GM12878 (cell line): ENCODE data around the gene LRSAM1. TPM values are rescaled to one million over a fixed set of nuclear protein-coding genes. Genes with fewer than 3 reads are reported as not detected.
A peak's percentile ranks its signal among the peaks of the same experiment; 100 is the strongest.

Experiments used
- ATAC-seq: fragments of 200-7000 bp; cut with Tn5 transposase; 3 replicates; pipeline ENCODE4 v1.9.1; 2020; ENCODE audit warnings: mild to moderate bottlenecking, moderate library complexity
- BruUV-seq: library from RNA; stranded (reverse); fragments of 400-500 nt; replicated peaks from 2 replicates; lab custom pipeline; 2021; lab: Mats Ljungman, UMichigan
- CTCF ChIA-PET: fragments of 300-600 bp; sonication (Branson Sonifier 250); formaldehyde crosslinking; extraction: SDS; loops from one replicate; lab custom pipeline; 2021; ENCODE audit warnings: inconsistent platforms; lab: Yijun Ruan, JAX
- POLR2A ChIA-PET: fragments of 350-600 bp; formaldehyde crosslinking; extraction: SDS; loops from one replicate; lab custom pipeline; 2021; ENCODE audit warnings: inconsistent platforms; lab: Charles Lee
- RAD21 ChIA-PET: fragments of 300-600 bp; sonication (Branson Sonifier 250); formaldehyde crosslinking; loops from one replicate; lab custom pipeline; 2023; ENCODE audit warnings: antibody characterized with exemption; ENCODE audit not compliant: unreplicated experiment; lab: Charles Lee
- SMC1A ChIA-PET: fragments of 300-600 bp; sonication (Branson Sonifier 250); formaldehyde crosslinking; loops from one replicate; lab custom pipeline; 2023; ENCODE audit not compliant: unreplicated experiment, uncharacterized antibody; lab: Charles Lee
- DNase-seq: peaks from one replicate; pipeline ENCODE4 v3.0.0-alpha.2; 2011; ENCODE audit warnings: low read depth, low spot score
- FAIRE-seq: peaks from 3 replicates; lab custom pipeline; 2011; peaks lifted over from hg19 to GRCh38; lab: Jason Lieb, UNC
- H2AFZ ChIP-seq: 2 replicates; pipeline ENCODE4 v1.6.0; 2011; ENCODE audit warnings: low read depth, low read length, control low read depth; ENCODE audit not compliant: control insufficient read depth
- H3K27ac ChIP-seq: 2 replicates; pipeline ENCODE4 v1.5.1; 2011; ENCODE audit warnings: control low read depth; ENCODE audit not compliant: control insufficient read depth, insufficient read depth
- H3K27me3 ChIP-seq, 2 experiments: replicated peaks in 1 of 2; 2 replicates each; pipeline versions ENCODE4 v1.6.0 to v1.6.1; 2011; ENCODE audit warnings: low read length in 1 of 2; ENCODE audit not compliant: control insufficient read depth in 2 of 2, insufficient read depth in 2 of 2
- H3K36me3 ChIP-seq, 2 experiments: 2 replicates each; pipeline ENCODE4 v1.5.1; 2011; ENCODE audit warnings: low read length in 1 of 2; ENCODE audit not compliant: control insufficient read depth in 2 of 2, insufficient read depth in 2 of 2
- H3K4me1 ChIP-seq: 2 replicates; pipeline ENCODE4 v1.6.1; 2011; ENCODE audit warnings: mild to moderate bottlenecking, low read length, moderate library complexity, mixed read lengths; ENCODE audit not compliant: control insufficient read depth, insufficient read depth
- H3K4me2 ChIP-seq: 2 replicates; pipeline ENCODE4 v1.6.0; 2011; ENCODE audit warnings: control low read depth; ENCODE audit not compliant: control insufficient read depth, insufficient read depth
- H3K4me3 ChIP-seq: fragments of 200-600 bp; sonication (generic); 2 replicates; pipeline ENCODE4 v1.5.1; 2016
- H3K79me2 ChIP-seq: 2 replicates; pipeline ENCODE4 v1.6.0; 2011; ENCODE audit warnings: low read length; ENCODE audit not compliant: control insufficient read depth, insufficient read depth
- H3K9ac ChIP-seq: 2 replicates; pipeline ENCODE4 v1.8.0; 2011; ENCODE audit warnings: low read length, control low read depth, mixed read lengths; ENCODE audit not compliant: control insufficient read depth, insufficient read depth
- H3K9me3 ChIP-seq: replicated peaks from 3 replicates; pipeline ENCODE4 v1.5.1; 2011; ENCODE audit warnings: mild to moderate bottlenecking, low read length; ENCODE audit not compliant: control insufficient read depth, insufficient read depth
- H4K20me1 ChIP-seq: 2 replicates; pipeline ENCODE4 v1.6.0; 2011; ENCODE audit not compliant: control insufficient read depth, insufficient read depth
- CBFB ChIP-seq: IDR thresholded peaks from 2 replicates; pipeline ENCODE4 v1.6.1; 2016; ENCODE audit warnings: antibody characterized with exemption, low read depth
- CBX5 ChIP-seq: sonication (generic); IDR thresholded peaks from 2 replicates; pipeline ENCODE4 v1.6.1; 2016; ENCODE audit warnings: low read depth, moderate library complexity, mild to moderate bottlenecking, inconsistent platforms
- CEBPZ ChIP-seq: fragments of 150-350 bp; IDR thresholded peaks from 2 replicates; pipeline ENCODE4 v1.6.1; 2016; ENCODE audit warnings: low read depth, low read length
- ETV6 ChIP-seq, 2 experiments: fragments of 450-650 bp in 1 of 2; IDR thresholded peaks in 1 of 2; conservative IDR thresholded peaks in 1 of 2; 2 replicates each; pipeline ENCODE4 v1.6.1; 2014; ENCODE audit warnings: antibody characterized with exemption in 1 of 2, borderline replicate concordance in 1 of 2, low read depth in 1 of 2, mild to moderate bottlenecking in 1 of 2, moderate library complexity in 1 of 2
- KAT2A ChIP-seq: conservative IDR thresholded peaks from 2 replicates; pipeline ENCODE4 v1.6.1; 2011; ENCODE audit warnings: low read depth, low read length; ENCODE audit not compliant: control insufficient read depth
- MEF2B ChIP-seq: fragments of 450-650 bp; IDR thresholded peaks from 2 replicates; pipeline ENCODE4 v1.6.1; 2018; ENCODE audit warnings: mild to moderate bottlenecking, moderate library complexity; ENCODE audit not compliant: partially characterized antibody, poor library complexity, severe bottlenecking
- POLR2AphosphoS2 ChIP-seq: IDR thresholded peaks from 2 replicates; pipeline ENCODE4 v1.6.1; 2011; ENCODE audit warnings: low read depth, mild to moderate bottlenecking, low read length, improper control_type of control experiment, moderate library complexity
- POLR2AphosphoS5 ChIP-seq: IDR thresholded peaks from 2 replicates; pipeline ENCODE4 v1.6.1; 2011; ENCODE audit warnings: mild to moderate bottlenecking, low read length, inconsistent platforms
- YY1 ChIP-seq: IDR thresholded peaks from 2 replicates; pipeline ENCODE4 v1.6.1; 2011; ENCODE audit warnings: low read depth, mild to moderate bottlenecking, low read length
- WGBS: methylation state at CpG from one replicate; pipeline ENCODE4 v1.1.6; 2016; ENCODE audit warnings: low lambda C conversion rate; ENCODE audit not compliant: insufficient replicate concordance, insufficient coverage; ENCODE audit errors: missing lambda C conversion rate; 5-methylcytosine and 5-hydroxymethylcytosine counted together
- in situ Hi-C: fragments of 300-500 bp; cut with MboI; formaldehyde crosslinking; loops from 9 replicates; pipeline ENCODE4 v1.14.3; 2018; ENCODE audit warnings: mixed read lengths
- intact Hi-C: fragments of 100-400 bp; cut with micrococcal nuclease; formaldehyde crosslinking; loops from one replicate; pipeline ENCODE4 v1.14.2; 2022; ENCODE audit not compliant: unreplicated experiment
- polyA plus RNA-seq, 11 experiments: library from polyadenylated mRNA; depleted of rRNA in 4 of 11; unstranded in 6 of 11; stranded (reverse) in 5 of 11; fragments of >200 nt; fragmentation: Nextera tagmentation in 4 of 11; fragmentation: Illumina TruSeq in 1 of 11; extraction: Ambion mirVana in 4 of 11; extraction: Trizol in 1 of 11; gene quantifications; 1 replicate in 1 of 11; 2 replicates in 10 of 11; pipeline versions ENCODE4 v1.2.1 to v1.2.3, GENCODE V29; 2011 to 2016; ENCODE audit warnings: inconsistent platforms in 2 of 11, missing spikeins in 2 of 11, low read depth in 1 of 11
- total RNA-seq, 4 experiments: library from RNA; depleted of rRNA in 3 of 4; stranded (reverse); fragments of >200 nt in 3 of 4; fragmentation: Illumina TruSeq in 1 of 4; extraction: Trizol in 1 of 4; gene quantifications; 2 replicates each; pipeline versions ENCODE4 v1.2.1 to v1.2.3, GENCODE V29; 2013 to 2021

Gene LRSAM1
- total and polyA plus RNA-seq, 10 of the 15 experiments (the other 5 are each of a cell fraction or from before 2014, with no cell fraction given): 0.14 to 23.4 (median 11.7) TPM

DNA sequence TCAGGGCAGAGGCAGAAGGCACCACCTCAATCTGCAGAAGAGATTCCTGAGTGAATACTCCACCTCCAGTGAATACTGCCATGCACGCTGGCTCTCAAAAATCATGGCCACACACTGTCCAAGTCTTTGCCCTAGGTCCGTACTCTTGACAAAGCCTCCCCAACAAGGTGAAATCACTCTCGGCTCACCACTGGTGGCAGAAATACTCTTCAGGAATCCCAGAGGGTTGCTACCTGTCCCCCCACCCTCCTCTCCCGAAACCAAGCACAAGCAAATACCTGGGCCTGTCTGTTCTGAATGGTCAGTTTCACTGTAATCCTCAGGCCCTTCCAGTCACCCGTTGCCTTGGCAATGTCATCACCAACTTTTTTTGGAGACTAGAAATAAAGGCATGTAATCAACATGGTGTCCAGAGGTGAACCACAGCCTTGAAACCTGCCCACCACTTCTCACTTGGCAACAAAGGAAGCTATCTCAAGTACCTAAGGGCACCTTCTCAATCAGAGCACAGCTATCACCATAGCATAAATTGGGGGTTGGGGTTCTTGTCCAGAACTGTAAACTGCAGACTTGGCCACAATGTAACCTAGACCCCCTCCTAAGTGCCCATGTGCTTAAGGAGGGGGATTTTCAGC lies 1.9 kb upstream of the LRSAM1 start:
- ChIA-PET POLR2A (interaction anchor here (0.5 to 3.7 kb wide), 5 partner anchors 22 to 403 kb away, joined by 3 to 26 read pairs (median 3); partner anchors contain the start of genes SLC2A8 and ZNF79), CTCF (interaction anchor here (0.8 to 2.2 kb wide), 5 partner anchors 140 to 509 kb away, joined by 3 to 7 read pairs (median 5); partner anchors contain the start of gene TOR2A), RAD21 (interaction anchor here (1.2 kb wide), 1 partner anchor 53 kb away, joined by 4 read pairs; no protein-coding TSS in a partner anchor), SMC1A (interaction anchor here (1.1 to 1.4 kb wide), 2 partner anchors 31 to 235 kb away, joined by 3 to 6 read pairs; no protein-coding TSS in a partner anchor)
- WGBS: 0% methylated on average over 5 of the region's 5 CpGs
- ATAC-seq: no peak
- 0 out of 2 replicates have a peak, but pooled peaks have one; percentile 18 for TF ChIP-seq CBFB
- peak; percentile 5; the same call in 1 of the 2 replicates for TF ChIP-seq POLR2AphosphoS5
- TF ChIP-seq YY1: 0 out of 2 replicates have a peak, but pooled peaks have one; percentile 23
- no peak for TF ChIP-seq KAT2A
- no peak for TF ChIP-seq ETV6 (conservative IDR thresholded peaks at IDR 0.05 in 1 of 2, IDR thresholded peaks at IDR 0.05 in 1 of 2; ENCODE audit: borderline replicate concordance in 1 of 2, low read depth in 1 of 2)
- TF ChIP-seq MEF2B: no peak
- no peak for TF ChIP-seq CEBPZ
- no peak for TF ChIP-seq POLR2AphosphoS2
- no peak for TF ChIP-seq CBX5
- H3K36me3 ChIP-seq: peaks cover 18 to 49% of the 10 kb centered on the region in 2 experiments
- H3K27me3 ChIP-seq: no peaks in the 10 kb centered on the region
- H3K4me1 ChIP-seq: no peaks in the 10 kb centered on the region
- H3K9me3 ChIP-seq: peaks cover 5% of the 10 kb centered on the region; the same call in 2 of the 3 replicates
- peak overlapping the region; percentile 38 for H3K4me2 ChIP-seq
- H3K9ac ChIP-seq: peak overlapping the region; percentile 95
- H4K20me1 ChIP-seq: peaks cover 11% of the 10 kb centered on the region
- H2AFZ ChIP-seq: no peak overlapping the region
- no TSS peak for BruUV-seq
- no peak for DNase-seq
- H3K79me2 ChIP-seq: peaks cover 49% of the 10 kb centered on the region
- FAIRE-seq: no peak
- intact Hi-C loops (no loop called here), in situ Hi-C loops (no loop called here)
- H3K4me3 ChIP-seq: peak overlapping the region; percentile 93
- 0 out of 2 replicates have a peak overlapping the region, but pooled peaks have one; percentile 11 for H3K27ac ChIP-seq
